ENCODE measurements around the gene AGO3.

The AGO3 gene

DNA sequence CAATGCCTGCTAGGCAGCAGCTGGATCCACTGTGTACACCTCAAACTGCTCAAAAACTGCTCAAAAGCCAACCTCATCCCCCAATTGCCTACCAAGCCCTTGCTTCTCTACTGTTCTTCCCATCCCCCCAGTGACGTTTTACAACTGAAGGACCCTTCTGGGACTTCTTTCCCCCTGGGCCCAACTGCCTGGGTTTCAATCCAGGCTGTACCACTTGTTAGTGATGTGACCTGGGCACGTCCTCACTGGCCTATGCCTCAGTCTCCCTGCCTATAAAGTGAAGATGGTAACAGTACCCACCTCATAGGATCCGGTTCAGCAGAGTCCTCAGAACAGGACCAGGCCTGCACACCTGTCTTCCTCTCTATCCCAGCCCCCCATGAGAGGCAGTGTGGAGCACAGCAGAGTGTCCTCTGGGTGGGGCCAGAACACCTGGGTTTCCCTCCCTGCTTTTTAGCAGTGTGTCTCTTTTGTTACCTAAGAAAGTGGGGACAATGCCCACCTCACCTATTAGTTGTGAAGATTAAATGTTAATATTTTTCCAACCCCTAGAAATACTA lies 151.1 kb downstream of the AGO3 start:
- TF ChIP-seq CTCF (IDR thresholded peaks at IDR 0.05) = no peak

- no peak for TF ChIP-seq CTCF (IDR thresholded peaks at IDR 0.05)
Measured at GRCh38 chr1:36083219-36083618, 152.3 kb downstream of the AGO3 start.

DNA sequence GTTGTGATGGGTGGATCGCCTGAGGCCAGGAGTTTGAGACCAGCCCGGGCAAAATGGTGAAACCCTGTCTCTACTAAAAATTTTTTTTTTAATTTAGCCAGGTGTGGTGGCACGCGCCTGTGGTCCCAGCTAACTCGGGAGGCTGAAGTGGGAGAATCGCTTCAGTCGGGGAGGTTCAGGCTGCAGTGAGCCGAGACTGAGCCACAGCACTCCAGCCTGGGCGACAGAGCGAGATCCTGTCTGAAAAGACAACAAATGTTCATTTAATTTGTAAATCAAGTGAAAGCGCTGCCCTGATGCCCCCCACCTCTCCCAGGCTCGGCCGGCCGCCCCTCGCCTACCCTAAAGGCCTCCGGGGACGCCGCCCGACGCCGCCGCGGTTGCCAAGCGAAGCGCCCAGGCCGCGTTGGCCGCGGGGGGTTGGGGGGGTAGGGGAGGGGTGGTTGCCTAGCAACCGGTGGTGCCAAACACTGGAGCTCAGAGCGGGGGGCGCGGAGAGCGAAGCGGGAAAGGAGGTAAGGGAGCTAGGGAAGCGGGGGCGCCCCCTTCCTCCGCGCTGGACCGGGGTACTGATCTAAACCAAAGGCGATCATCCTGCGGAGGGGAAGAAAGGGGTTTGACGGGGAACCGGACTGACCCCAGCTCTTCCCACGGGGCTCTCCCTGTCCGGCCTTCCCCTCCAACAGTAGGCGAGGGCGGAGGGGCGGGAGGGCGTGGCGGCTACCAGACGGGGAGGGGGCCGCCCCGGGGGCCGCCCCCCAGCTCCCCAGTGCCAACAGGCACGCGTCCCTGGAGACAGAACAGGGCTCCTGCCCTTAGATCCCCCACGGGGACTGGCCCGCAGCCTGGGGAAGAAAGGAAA lies 153.0 kb downstream of the AGO3 start, which contains the start of gene TEKT2:
TEKT2 (plus strand) TSS at position 460 of the 862 bp plus-strand sequence. CDS start 828 bp downstream, outside the sequence.
- no peak for TF ChIP-seq CTCF (IDR thresholded peaks at IDR 0.05)

DNA sequence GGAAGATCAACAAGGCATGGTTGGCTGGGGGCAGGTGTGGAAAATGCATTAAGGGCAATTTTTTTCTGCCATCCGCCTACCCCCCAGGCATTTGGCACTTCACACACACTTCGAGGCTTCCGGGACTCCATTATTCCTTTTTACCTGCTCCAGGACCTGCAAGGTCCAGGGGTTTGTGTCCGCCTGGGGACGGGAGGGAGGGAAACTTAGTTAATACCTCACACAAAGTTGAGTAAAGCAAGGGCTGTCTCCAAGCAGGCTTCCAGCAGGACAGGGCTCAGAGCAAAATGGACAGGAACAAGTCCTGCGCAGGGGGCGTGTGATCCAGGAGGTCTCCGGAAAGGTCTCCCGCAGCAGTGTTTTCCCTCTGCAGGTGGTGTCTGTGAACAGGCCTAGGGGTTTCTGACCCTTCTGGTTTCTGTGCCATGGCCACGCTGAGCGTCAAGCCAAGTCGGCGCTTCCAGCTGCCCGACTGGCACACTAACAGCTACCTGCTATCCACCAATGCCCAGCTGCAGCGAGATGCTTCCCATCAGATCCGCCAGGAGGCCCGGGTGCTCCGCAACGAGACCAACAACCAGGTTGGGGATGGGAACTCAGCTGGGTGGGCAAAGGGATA lies 153.7 kb downstream of the AGO3 start:
- no peak for TF ChIP-seq CTCF (IDR thresholded peaks at IDR 0.05)

GRCh38 chr1:36085126-36085525 lies 154.2 kb downstream of the AGO3 start:
- TF ChIP-seq CTCF (IDR thresholded peaks at IDR 0.05) = no peak

DNA sequence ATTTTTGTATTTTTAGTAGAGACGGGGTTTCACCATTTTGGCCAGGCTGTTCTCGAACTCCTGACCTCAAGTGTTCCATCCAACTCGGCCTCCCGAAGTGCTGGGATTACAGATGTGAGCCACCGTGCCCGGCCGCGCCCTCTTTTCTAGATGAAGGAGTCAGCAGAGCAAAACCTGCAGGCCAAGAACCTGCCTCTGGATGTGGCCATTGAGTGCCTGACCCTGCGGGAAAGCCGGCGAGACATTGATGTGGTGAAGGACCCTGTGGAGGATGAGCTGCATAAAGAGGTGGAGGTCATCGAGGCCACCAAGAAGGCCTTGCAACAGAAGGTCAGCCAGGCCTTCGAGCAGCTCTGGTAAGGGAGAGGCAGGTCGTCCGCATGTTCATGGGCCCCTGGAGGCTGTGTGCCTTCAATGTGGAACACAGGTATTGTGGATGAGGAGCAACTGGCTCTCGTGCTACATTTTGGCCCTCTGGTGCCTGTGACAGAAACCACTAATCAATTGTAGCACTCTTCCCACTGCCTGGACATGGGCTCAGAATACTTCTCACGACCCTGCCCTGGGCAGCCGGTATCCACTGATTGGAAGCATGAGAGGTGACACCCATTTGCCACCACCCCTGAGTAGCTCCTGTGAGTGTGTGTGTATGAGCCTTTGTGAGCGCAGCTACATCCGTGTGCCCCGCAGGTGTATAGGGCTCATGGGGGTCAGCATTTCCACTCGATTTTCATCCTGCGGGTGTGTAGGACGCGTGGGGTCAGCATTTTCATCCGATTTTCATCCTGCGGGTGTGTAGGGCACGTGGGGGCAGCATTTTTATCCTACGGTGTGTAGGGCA lies 155.0 kb downstream of the AGO3 start:
- no peak for TF ChIP-seq CTCF (IDR thresholded peaks at IDR 0.05)

Measured in LNCAP (cell line).